ENCODE results near the gene C15orf39.

C15orf39 gene

DNA sequence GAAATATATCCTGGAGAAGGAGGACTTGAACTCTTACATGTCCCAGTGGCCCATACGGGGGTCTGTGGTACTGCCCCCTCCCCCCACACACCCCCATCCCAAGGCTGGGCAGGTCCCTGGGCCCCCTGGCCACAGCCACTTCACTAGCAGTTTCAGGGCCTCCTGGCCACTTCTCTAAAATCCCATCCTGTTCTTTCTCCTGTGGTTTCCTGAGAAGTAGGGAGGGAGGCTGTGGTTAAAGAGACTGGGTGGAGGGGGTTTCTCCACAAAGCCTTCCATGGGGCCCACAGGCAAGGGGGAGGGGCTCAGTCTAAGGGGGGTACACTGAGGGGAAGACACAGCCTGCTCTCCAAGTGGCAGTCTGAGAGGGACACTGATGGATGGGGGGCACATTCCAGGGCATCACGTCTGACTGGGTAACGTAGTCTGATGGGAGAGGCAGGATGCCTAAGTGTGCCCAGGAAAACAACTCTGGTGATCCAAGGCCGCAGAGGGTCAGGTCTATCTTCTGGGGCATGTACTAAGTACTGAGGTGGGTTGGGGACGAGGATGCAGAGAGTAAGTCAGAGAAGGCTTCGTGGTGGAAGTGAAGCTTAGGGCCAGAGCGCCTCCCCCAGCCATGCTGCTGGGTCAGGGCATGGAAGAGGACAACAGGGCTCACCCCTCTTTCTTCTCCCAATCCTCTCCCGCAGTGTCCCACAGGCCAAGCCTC lies 48.0 kb upstream of the C15orf39 start:
- TF ChIP-seq, protein P1, sequence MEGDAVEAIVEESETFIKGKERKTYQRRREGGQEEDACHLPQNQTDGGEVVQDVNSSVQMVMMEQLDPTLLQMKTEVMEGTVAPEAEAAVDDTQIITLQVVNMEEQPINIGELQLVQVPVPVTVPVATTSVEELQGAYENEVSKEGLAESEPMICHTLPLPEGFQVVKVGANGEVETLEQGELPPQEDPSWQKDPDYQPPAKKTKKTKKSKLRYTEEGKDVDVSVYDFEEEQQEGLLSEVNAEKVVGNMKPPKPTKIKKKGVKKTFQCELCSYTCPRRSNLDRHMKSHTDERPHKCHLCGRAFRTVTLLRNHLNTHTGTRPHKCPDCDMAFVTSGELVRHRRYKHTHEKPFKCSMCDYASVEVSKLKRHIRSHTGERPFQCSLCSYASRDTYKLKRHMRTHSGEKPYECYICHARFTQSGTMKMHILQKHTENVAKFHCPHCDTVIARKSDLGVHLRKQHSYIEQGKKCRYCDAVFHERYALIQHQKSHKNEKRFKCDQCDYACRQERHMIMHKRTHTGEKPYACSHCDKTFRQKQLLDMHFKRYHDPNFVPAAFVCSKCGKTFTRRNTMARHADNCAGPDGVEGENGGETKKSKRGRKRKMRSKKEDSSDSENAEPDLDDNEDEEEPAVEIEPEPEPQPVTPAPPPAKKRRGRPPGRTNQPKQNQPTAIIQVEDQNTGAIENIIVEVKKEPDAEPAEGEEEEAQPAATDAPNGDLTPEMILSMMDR (IDR thresholded peaks at IDR 0.05; ENCODE audit: insufficient read depth, low read length): no peak
- TF ChIP-seq POLR2AphosphoS5 (IDR thresholded peaks at IDR 0.05; ENCODE audit: low read depth) (peak; percentile 94), REST (IDR thresholded peaks at IDR 0.05; ENCODE audit: insufficient replicate concordance, low read depth) (no peak), SPI1 (IDR thresholded peaks at IDR 0.05; ENCODE audit: borderline replicate concordance, low read depth) (peak; percentile 97), GABPA (IDR thresholded peaks at IDR 0.05; ENCODE audit: low read depth) (no peak)
- H3K27ac ChIP-seq (replicated peaks): peak overlapping the region; percentile 86
- peak in 1 of 2 experiments; percentile 92 for DNase-seq (ENCODE audit: low read depth in 1 of 2, low spot score in 1 of 2)
- H3K4me3 ChIP-seq (replicated peaks; ENCODE audit: insufficient read depth, low read length): no peak overlapping the region
- no peaks in the 10 kb centered on the region for H3K27me3 ChIP-seq (ENCODE audit: insufficient read depth, poor library complexity, severe bottlenecking)

- peak in 1 of 2 experiments; percentile 46 for DNase-seq (ENCODE audit: low read depth in 1 of 2, low spot score in 1 of 2)
- H3K27ac ChIP-seq (replicated peaks): peak overlapping the region; percentile 86
Observed at GRCh38 chr15:75154461-75155062, 47.1 kb upstream of the C15orf39 start.

More at GRCh38 chr15:75154461-75155062, 47.1 kb upstream of the C15orf39 start:
- TF ChIP-seq GABPA (IDR thresholded peaks at IDR 0.05; ENCODE audit: low read depth): no peak
- no peak for TF ChIP-seq REST (IDR thresholded peaks at IDR 0.05; ENCODE audit: insufficient replicate concordance, low read depth)
- TF ChIP-seq, protein P1 (IDR thresholded peaks at IDR 0.05; ENCODE audit: insufficient read depth, low read length): no peak
- no peak for TF ChIP-seq SPI1 (IDR thresholded peaks at IDR 0.05; ENCODE audit: borderline replicate concordance, low read depth)
- no peak for TF ChIP-seq POLR2AphosphoS5 (IDR thresholded peaks at IDR 0.05; ENCODE audit: low read depth)
- Histone ChIP-seq H3K27me3 (ENCODE audit: insufficient read depth, poor library complexity, severe bottlenecking) (no peaks in the 10 kb centered on the region), H3K4me3 (replicated peaks; ENCODE audit: insufficient read depth, low read length) (no peak overlapping the region)

Measured in HL-60 (cell line).